Spleen (tissue), 7 donors: ENCODE results near the gene STAG1.

Experiments
- POLR2A ChIP-seq, 3 donors: fragments of 450-650 bp; IDR thresholded peaks; one replicate each; pipeline ENCODE4 v1.5.1; 2017; ENCODE audit warnings: antibody characterized with exemption in 3 of 3, mild to moderate bottlenecking in 1 of 3
- POLR2AphosphoS5 ChIP-seq, 3 donors: sonication (generic); formaldehyde crosslinking; IDR thresholded peaks; one replicate each; pipeline ENCODE4 v1.5.1; 2017; ENCODE audit warnings: antibody characterized with exemption in 3 of 3
- TF ChIP-seq, protein P1 (sequence below), 11 experiments: fragments of 200-600 bp in 7 of 11; fragments of 450-650 bp in 4 of 11; sonication (generic) in 4 of 11; IDR thresholded peaks in 8 of 11; conservative IDR thresholded peaks in 3 of 11; 1 replicate in 7 of 11; 2 replicates in 4 of 11; pipeline versions ENCODE4 v1.4.0 to v1.8.0; 2016 to 2021; ENCODE audit warnings: antibody characterized with exemption in 11 of 11, inconsistent platforms in 4 of 11, mild to moderate bottlenecking in 1 of 11
- donor health status: DM: no; HTN: no; CAD: no; lungs with moderate emphysema.
- donor health status: DM: no; HTN: no; CAD: no.
- donor health status: DM: no; HTN: no; CAD: no.

DNA sequence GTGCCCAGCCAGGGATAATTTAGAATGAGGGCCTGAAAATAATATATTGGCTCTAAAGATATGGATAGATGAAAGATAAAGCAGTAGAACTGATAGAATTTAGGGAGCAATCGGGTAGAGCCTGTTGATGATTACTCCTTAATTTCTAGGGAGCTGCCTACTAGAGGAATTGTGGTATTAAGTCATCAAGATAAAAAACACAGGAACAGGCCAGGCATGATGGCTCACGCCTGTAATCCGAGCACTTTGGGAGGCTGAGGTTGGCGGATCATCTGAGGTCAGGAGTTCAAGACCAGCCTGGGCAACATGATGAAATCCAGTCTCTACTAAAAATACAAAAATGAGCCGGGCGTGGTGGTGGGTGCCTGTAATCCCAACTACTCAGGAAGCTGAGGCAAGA lies 371.6 kb downstream of the STAG1 start:
- TF ChIP-seq, protein P1, sequence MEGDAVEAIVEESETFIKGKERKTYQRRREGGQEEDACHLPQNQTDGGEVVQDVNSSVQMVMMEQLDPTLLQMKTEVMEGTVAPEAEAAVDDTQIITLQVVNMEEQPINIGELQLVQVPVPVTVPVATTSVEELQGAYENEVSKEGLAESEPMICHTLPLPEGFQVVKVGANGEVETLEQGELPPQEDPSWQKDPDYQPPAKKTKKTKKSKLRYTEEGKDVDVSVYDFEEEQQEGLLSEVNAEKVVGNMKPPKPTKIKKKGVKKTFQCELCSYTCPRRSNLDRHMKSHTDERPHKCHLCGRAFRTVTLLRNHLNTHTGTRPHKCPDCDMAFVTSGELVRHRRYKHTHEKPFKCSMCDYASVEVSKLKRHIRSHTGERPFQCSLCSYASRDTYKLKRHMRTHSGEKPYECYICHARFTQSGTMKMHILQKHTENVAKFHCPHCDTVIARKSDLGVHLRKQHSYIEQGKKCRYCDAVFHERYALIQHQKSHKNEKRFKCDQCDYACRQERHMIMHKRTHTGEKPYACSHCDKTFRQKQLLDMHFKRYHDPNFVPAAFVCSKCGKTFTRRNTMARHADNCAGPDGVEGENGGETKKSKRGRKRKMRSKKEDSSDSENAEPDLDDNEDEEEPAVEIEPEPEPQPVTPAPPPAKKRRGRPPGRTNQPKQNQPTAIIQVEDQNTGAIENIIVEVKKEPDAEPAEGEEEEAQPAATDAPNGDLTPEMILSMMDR (IDR thresholded peaks at IDR 0.05 in 8 of 11, conservative IDR thresholded peaks at IDR 0.05 in 3 of 11), result no peak
- TF ChIP-seq POLR2AphosphoS5 (IDR thresholded peaks at IDR 0.05) (no peak), POLR2A (IDR thresholded peaks at IDR 0.05) (no peak)
